B cell (primary cell): Measurements from ENCODE around the gene SIGLEC5.

Experiments used
- CTCF ChIP-seq: fragments of 200-600 bp; IDR thresholded peaks from one replicate; pipeline ENCODE4 v1.8.0; 2022; ENCODE audit warnings: antibody characterized with exemption, mild to moderate bottlenecking
- EZH2 ChIP-seq: IDR thresholded peaks from 2 replicates; pipeline ENCODE4 v1.6.1; 2012; ENCODE audit warnings: borderline replicate concordance, low read depth, mild to moderate bottlenecking, moderate library complexity, low read length; ENCODE audit not compliant: insufficient read depth, poor library complexity, severe bottlenecking

- peak; percentile 75 for TF ChIP-seq CTCF
- no peak for TF ChIP-seq EZH2
These were observed 30.9 kb upstream of the SIGLEC5 start for GRCh38 chr19:51660975-51661600.
